Naive thymus-derived CD8-positive, alpha-beta T cell (primary cell): Measurements from ENCODE around the gene FCN3. TPM values are rescaled to one million over a fixed set of nuclear protein-coding genes. Genes with fewer than 3 reads are reported as not detected.
"Not testable (repeated sequence)": the region's sequence is repeated elsewhere in the genome, so short reads cannot be mapped to it uniquely, and the experiment has no call there.

Experiments used
- ATAC-seq, 2 donors: fragments of 150-1000 bp; cut with Tn5 transposase in 1 of 2; sonication (Bioruptor Pico), chemical (Tn5 transposase) in 1 of 2; 1 replicate in 1 of 2; 2 replicates in 1 of 2; pipeline ENCODE4 v1.10.0; 2021; ENCODE audit warnings: mild to moderate bottlenecking in 2 of 2, moderate library complexity in 2 of 2
- POLR2A ChIA-PET: fragments of 350-600 bp; sonication (Branson Sonifier 250); formaldehyde crosslinking; loops from one replicate; lab custom pipeline; 2021; ENCODE audit warnings: antibody characterized with exemption; lab: Charles Lee
- DNase-seq, 10 donors: peaks; one replicate each; pipeline versions ENCODE4 v3.0.0 to v3.0.0-alpha.2; 2020 to 2022
- H3K27ac Mint-ChIP-seq, 10 donors: one replicate each; pipeline ENCODE4 v1.8.0; 2020 to 2022; ENCODE audit warnings: mild to moderate bottlenecking in 10 of 10, mixed read lengths in 10 of 10, moderate library complexity in 4 of 10, inconsistent platforms in 1 of 10
- H3K27me3 Mint-ChIP-seq, 5 donors: one replicate each; pipeline ENCODE4 v1.8.0; 2021 to 2022; ENCODE audit warnings: mixed read lengths in 5 of 5
- H3K36me3 Mint-ChIP-seq, 3 donors: one replicate each; pipeline ENCODE4 v1.8.0; 2020 to 2022; ENCODE audit warnings: mixed read lengths in 3 of 3, mild to moderate bottlenecking in 2 of 3, inconsistent platforms in 1 of 3
- H3K4me1 Mint-ChIP-seq, 4 donors: one replicate each; pipeline ENCODE4 v1.8.0; 2021 to 2022; ENCODE audit warnings: mixed read lengths in 4 of 4
- H3K4me3 Mint-ChIP-seq, 10 donors: one replicate each; pipeline ENCODE4 v1.8.0; 2020 to 2022; ENCODE audit warnings: mild to moderate bottlenecking in 10 of 10, mixed read lengths in 10 of 10, moderate library complexity in 6 of 10, inconsistent platforms in 1 of 10
- H3K9me3 Mint-ChIP-seq, 9 donors: one replicate each; pipeline ENCODE4 v1.8.0; 2020 to 2022; ENCODE audit warnings: mixed read lengths in 9 of 9, mild to moderate bottlenecking in 3 of 9, inconsistent platforms in 1 of 9, moderate library complexity in 1 of 9
- polyA plus RNA-seq, 3 donors: library from polyadenylated mRNA; unstranded; fragments of 300-500 nt; fragmentation: Illumina TruSeq; gene quantifications; one replicate each; pipeline ENCODE4 v1.2.3, GENCODE V29; 2021
- total RNA-seq, 8 experiments: library from RNA in 2 of 8; stranded (reverse) in 2 of 8; gene quantifications; one replicate each; pipeline ENCODE4 v1.2.3 and lab custom pipeline; 2021 to 2026

FCN3 gene
- total and polyA plus RNA-seq, 5 experiments from 2014 or later, result not detected

DNA sequence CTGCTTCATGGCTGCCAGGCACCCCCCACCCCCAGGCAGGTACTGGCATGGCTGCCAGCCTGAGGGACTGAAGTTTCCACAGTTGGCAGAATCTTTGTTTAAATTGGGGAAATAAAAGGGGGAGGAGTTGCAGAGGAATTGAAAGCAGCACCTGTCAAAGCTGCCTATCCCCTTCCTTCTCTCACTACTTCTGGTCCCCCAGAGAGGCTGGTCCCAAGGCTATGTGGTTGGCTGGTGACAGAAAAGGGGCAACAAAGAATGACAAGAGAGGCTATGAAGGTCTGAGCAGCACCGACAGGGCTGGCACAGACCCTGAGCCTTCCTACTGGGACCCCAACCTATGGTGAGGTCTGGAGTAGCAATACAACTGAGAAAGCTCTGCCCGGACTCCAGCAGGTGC lies 32.2 kb upstream of the FCN3 start:
- H3K27me3 Mint-ChIP-seq, H3K9me3 Mint-ChIP-seq, POLR2A ChIA-PET, H3K4me3 Mint-ChIP-seq, DNase-seq, ATAC-seq: not testable (repeated sequence)
- peaks cover 0 to 45% (median 3%) of the 10 kb centered on the region in 3 donors for H3K36me3 Mint-ChIP-seq
- peaks cover 12 to 47% (median 21%) of the 10 kb centered on the region in 4 donors for H3K4me1 Mint-ChIP-seq
- peak overlapping the region in 4 of 10 donors; percentile 25 to 56 (median 46) for H3K27ac Mint-ChIP-seq

DNA sequence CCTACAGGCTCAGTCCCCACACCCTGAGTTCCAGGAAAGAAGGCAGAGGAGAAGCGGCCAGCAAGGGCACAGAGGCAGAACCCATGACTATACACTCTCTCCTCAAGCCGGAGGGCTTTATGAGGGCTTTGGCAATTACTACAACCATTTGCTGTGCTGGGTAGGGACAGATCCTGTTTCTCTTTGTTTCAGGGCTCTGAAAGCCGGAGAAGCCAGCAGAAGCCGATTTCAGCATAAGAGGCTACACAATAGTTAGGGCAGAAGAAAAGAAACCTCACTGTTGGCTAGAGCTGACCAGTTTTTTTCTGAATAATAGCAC lies 31.7 kb upstream of the FCN3 start:
- DNase-seq, result no peak
- peaks cover 0 to 43% (median 3%) of the 10 kb centered on the region in 3 donors for H3K36me3 Mint-ChIP-seq
- ATAC-seq, result no peak
- no peak overlapping the region for H3K4me3 Mint-ChIP-seq
- no peaks in the 10 kb centered on the region for H3K27me3 Mint-ChIP-seq
- no peaks in the 10 kb centered on the region for H3K9me3 Mint-ChIP-seq
- peaks cover 12 to 52% (median 23%) of the 10 kb centered on the region in 4 donors for H3K4me1 Mint-ChIP-seq
- POLR2A ChIA-PET, result interaction anchor here (0.8 kb wide), 1 partner anchor 11 kb away, joined by 3 read pairs; no protein-coding TSS in a partner anchor
- H3K27ac Mint-ChIP-seq, result peak overlapping the region in 3 of 10 donors; percentile 50 to 86 (median 58)

DNA sequence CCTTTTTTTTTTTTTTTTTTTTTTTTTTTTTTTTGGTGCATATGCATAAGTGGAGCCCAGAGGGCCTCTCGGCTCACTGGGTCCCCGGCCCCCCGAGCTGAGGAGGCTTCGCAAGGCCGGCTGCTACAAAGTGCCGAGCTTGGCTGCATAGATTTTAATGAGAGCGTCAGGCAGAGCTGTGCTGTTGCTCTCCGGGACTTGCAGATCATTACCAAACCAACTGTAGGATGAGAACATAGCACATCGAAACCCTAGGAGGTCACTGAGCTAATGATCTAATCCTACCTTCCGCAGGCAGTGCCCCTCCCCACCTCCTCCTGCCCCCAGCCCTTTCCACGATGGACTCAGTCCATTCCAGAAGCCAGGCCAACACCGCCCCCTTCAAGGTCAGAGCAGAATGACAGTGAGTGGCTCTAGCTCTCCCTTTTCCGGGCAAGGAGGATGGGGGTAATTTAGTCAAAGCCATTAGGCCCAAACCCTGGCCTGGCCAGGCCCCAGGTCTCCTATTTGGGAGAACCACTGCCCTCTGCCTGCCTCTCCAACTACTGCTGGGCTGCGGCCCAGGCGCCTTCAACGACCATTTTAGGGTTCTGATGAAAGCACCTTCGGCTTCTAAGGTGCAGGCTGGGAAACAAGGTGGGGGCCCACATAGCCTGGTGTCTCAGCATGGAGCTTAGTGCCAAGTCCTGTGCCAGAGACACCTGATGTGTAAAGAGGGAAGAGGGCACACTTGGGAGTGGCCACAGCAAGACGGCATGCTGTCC lies 31.2 kb upstream of the FCN3 start:
- POLR2A ChIA-PET, result interaction anchor here (0.8 to 0.9 kb wide), 2 partner anchors 12 to 25 kb away, joined by 3 read pairs; no protein-coding TSS in a partner anchor
- Mint-ChIP-seq H3K36me3 (peaks cover 0 to 37% (median 3%) of the 10 kb centered on the region in 3 donors), H3K4me1 (peaks cover 12 to 52% (median 23%) of the 10 kb centered on the region in 4 donors), H3K27ac (peak overlapping the region in 4 of 10 donors; percentile 14 to 86 (median 54))
- H3K9me3 Mint-ChIP-seq, H3K4me3 Mint-ChIP-seq, DNase-seq, ATAC-seq, H3K27me3 Mint-ChIP-seq: not testable (repeated sequence)

DNA sequence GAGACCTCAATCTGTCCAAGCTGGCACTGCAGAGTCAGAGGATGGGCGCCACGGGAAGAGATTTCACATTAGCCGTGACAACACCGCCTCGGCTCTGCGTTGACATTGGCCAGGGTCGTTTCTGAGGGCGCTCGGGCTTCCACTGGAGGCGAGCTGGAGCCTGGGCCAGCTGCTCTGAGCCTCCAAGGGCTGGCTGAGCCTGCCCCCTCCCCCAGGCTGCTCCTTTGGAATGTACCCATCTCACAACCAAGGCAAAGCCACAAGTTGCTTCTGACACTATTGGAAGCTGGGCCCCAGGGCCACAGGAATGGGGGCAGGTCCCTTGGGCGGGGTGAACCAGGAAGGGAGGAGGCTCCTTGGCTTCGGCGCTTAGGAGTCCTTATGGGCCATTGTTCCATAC lies 30.4 kb upstream of the FCN3 start:
- H3K9me3 Mint-ChIP-seq, result no peaks in the 10 kb centered on the region
- POLR2A ChIA-PET, result interaction anchor here (0.6 to 0.9 kb wide), 3 partner anchors 26 to 122 kb away, joined by 3 to 6 read pairs (median 4); no protein-coding TSS in a partner anchor
- H3K36me3 Mint-ChIP-seq, result peaks cover 0 to 30% (median 3%) of the 10 kb centered on the region in 3 donors
- DNase-seq (no peak), ATAC-seq (no peak)
- H3K27ac Mint-ChIP-seq, result peak overlapping the region in 5 of 10 donors; percentile 18 to 74 (median 47)
- H3K27me3 Mint-ChIP-seq, result no peaks in the 10 kb centered on the region
- H3K4me3 Mint-ChIP-seq, result no peak overlapping the region
- peaks cover 14 to 56% (median 26%) of the 10 kb centered on the region in 4 donors for H3K4me1 Mint-ChIP-seq

DNA sequence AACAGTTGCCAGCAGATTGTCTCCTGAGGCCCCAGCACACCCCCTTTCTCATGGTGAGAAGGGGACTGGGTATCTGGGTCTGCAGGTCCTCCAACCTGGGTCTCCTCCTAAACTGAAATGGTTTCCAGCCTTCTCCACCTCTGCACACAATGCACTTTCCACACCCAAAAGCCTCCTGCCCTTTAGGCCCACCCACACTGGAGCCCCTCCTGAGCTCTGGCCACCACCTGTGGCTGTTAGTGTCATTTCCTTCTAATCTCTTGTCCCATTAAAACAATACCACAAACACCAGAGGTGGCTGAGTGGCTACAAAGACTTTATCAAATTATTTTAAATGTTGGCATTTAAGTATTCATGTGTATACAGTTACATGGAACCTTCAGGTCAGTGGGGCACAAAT lies 29.3 kb upstream of the FCN3 start:
- H3K4me3 Mint-ChIP-seq, result peak overlapping the region in 8 of 10 donors; percentile 26 to 70 (median 50)
- peaks cover 0 to 20% (median 3%) of the 10 kb centered on the region in 3 donors for H3K36me3 Mint-ChIP-seq
- DNase-seq, result no peak

DNA sequence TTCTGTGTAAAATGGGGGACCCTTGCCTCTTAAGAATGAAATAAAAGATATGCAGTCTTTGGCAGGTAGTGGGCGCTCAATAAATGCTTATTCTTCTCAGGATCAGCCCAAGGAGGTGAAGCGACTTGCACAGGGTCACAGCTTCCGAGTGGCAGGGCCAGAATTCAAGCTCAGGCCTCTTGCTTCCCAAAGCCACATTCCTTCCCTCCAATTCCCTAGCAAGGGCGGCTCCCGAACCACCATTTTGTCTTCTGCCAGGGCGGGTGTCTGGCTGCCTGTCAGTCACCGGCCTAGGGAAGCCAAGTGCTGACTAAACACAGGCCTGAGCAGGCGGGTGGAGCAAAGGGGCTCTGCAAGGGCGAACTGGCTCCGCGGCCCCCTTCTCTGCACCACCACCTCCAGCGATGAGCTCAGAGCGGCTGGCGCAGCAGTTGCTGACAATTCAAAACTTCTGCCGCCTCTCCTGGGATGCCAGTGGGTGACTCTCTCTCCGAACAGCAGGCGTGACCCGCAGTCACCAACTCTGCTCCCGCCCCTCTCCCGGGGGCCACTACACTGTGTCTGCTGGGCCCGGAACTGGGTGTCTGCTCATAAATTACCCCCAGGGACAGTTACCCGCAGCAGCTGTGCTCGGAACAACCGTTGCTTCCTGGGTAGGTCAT lies 28.6 kb upstream of the FCN3 start:
- peak; percentile 66 to 74 for ATAC-seq
- Mint-ChIP-seq H3K4me1 (peaks cover 14 to 56% (median 29%) of the 10 kb centered on the region in 4 donors), H3K27ac (peak overlapping the region; percentile 74 to 93 (median 90)), H3K9me3 (no peaks in the 10 kb centered on the region), H3K4me3 (peak overlapping the region in 9 of 10 donors; percentile 28 to 74 (median 58)), H3K27me3 (no peaks in the 10 kb centered on the region), H3K36me3 (peaks cover 0 to 13% (median 3%) of the 10 kb centered on the region in 3 donors)
- POLR2A ChIA-PET, result interaction anchor here (0.6 to 1.7 kb wide), 8 partner anchors 38 to 260 kb away, joined by 3 to 7 read pairs (median 4); partner anchors contain the start of genes AHDC1 and WASF2
- DNase-seq, result peak in 6 of 10 donors; percentile 23 to 53 (median 37)

More for the DNA sequence above, 29.3 kb upstream of the FCN3 start:
- peak overlapping the region; percentile 74 to 93 (median 89) for H3K27ac Mint-ChIP-seq
- H3K9me3 Mint-ChIP-seq, result no peaks in the 10 kb centered on the region
- peaks cover 14 to 56% (median 27%) of the 10 kb centered on the region in 4 donors for H3K4me1 Mint-ChIP-seq
- POLR2A ChIA-PET, result interaction anchor here (0.6 to 1.7 kb wide), 6 partner anchors 39 to 259 kb away, joined by 3 to 5 read pairs (median 4); partner anchors contain the start of gene WASF2
- ATAC-seq, result no peak
- H3K27me3 Mint-ChIP-seq, result no peaks in the 10 kb centered on the region

DNA sequence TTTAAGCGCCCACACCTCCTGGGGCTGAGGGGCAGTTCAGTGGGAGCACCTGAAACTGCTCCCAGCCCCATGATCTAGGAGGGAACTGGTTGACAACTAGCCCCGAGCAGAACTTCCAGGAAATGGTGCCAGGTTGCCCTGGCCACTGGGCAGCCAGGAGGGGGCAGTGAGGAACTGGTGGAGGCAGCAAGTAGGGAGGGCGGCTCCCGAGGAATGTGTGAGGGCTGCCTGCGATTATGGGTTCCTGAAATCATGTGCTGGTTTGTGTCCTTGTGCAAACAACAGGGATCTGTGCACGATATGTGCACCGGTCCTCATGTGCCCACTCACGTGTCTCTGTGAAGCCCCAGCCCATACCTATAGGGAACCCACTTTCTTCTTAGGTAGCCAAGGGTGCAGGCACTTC lies 27.7 kb upstream of the FCN3 start:
- Mint-ChIP-seq H3K4me3 (peak overlapping the region in 2 of 10 donors; percentile 50 to 65), H3K27me3 (no peaks in the 10 kb centered on the region), H3K27ac (peak overlapping the region in 8 of 10 donors; percentile 31 to 93 (median 84)), H3K4me1 (peaks cover 14 to 54% (median 29%) of the 10 kb centered on the region in 4 donors), H3K9me3 (no peaks in the 10 kb centered on the region), H3K36me3 (peaks cover 0 to 5% (median 3%) of the 10 kb centered on the region in 3 donors)
- POLR2A ChIA-PET, result interaction anchor here (0.9 to 1.7 kb wide), 5 partner anchors 37 to 206 kb away, joined by 3 to 7 read pairs (median 5); partner anchors contain the start of genes AHDC1 and WASF2
- peak; percentile 15 to 18 for ATAC-seq
- DNase-seq, result peak in 1 of 10 donors; percentile 22

DNA sequence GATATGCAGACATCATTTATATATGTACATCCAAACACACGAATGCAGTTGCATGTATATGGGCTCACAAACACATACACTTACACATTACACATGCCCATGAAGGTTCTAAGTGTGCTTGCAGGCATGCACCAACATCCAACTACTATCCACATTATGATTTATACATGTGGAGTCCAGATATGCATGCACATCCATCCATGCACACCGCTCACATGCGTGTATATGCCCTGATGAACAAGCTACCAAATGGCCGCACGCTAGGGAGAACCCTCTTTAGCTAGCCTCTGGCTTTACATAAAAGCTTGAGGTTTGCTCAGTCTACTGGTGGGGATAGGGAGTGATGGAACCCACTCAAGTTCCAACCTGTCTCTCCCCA lies 26.3 kb upstream of the FCN3 start:
- no peaks in the 10 kb centered on the region for H3K9me3 Mint-ChIP-seq
- ATAC-seq, result no peak
- POLR2A ChIA-PET, result interaction anchor here (1.3 to 1.5 kb wide), 2 partner anchors 201 to 204 kb away, joined by 4 to 5 read pairs; no protein-coding TSS in a partner anchor
- H3K27ac Mint-ChIP-seq, result peak overlapping the region in 5 of 10 donors; percentile 4 to 88 (median 31)
- no peaks in the 10 kb centered on the region for H3K36me3 Mint-ChIP-seq
- H3K4me3 Mint-ChIP-seq, result peak overlapping the region in 1 of 10 donors; percentile 18
- H3K4me1 Mint-ChIP-seq, result peaks cover 12 to 44% (median 29%) of the 10 kb centered on the region in 4 donors
- DNase-seq, result no peak
- H3K27me3 Mint-ChIP-seq, result no peaks in the 10 kb centered on the region

DNA sequence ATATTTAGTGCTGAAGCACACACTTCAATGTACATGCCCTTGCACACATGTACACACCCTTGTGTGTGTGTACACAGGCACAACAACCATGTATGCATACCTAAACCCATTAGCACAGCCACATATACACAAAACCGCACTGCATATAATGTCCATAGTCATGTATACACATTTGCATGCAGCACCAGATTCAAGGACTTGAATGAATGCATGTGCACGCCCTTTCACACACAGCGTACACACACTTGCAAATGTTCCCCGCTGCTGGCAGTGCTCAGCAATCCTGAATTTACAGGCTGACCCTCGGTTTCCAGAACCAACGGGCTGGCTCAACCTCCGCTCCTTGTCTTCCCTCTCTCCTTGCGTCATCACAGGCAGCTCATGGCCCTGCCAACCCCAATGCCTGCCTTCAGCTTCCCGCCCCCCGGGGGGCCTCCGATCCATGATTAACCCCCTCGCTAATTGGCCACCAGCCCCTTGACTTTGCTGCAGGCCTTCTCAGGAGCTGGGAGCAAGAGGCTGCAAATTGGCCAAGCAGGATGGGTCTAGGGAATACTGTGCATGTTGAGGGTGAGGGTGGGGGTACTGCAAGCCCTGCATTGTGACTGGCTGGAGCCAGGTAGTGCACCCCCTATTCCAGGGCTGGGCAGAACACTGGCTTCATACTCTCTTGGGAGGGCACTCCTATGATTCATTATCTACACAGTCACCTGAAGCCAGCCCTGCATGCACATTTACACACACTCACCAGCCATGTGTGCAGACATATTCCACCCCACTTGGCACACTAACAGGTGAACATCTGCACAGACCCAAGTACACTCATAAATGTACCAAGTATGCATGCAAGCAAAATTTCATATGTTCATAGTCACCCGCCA lies 25.7 kb upstream of the FCN3 start:
- peaks cover 12 to 45% (median 30%) of the 10 kb centered on the region in 4 donors for H3K4me1 Mint-ChIP-seq
- H3K9me3 Mint-ChIP-seq, result no peaks in the 10 kb centered on the region
- H3K4me3 Mint-ChIP-seq, result peak overlapping the region in 1 of 10 donors; percentile 12
- no peaks in the 10 kb centered on the region for H3K27me3 Mint-ChIP-seq
- DNase-seq (no peak), ATAC-seq (no peak)
- POLR2A ChIA-PET, result interaction anchor here (1.3 to 1.5 kb wide), 2 partner anchors 202 to 205 kb away, joined by 4 to 5 read pairs; no protein-coding TSS in a partner anchor
- H3K27ac Mint-ChIP-seq, result peak overlapping the region in 9 of 10 donors; percentile 4 to 88 (median 43)
- no peaks in the 10 kb centered on the region for H3K36me3 Mint-ChIP-seq

DNA sequence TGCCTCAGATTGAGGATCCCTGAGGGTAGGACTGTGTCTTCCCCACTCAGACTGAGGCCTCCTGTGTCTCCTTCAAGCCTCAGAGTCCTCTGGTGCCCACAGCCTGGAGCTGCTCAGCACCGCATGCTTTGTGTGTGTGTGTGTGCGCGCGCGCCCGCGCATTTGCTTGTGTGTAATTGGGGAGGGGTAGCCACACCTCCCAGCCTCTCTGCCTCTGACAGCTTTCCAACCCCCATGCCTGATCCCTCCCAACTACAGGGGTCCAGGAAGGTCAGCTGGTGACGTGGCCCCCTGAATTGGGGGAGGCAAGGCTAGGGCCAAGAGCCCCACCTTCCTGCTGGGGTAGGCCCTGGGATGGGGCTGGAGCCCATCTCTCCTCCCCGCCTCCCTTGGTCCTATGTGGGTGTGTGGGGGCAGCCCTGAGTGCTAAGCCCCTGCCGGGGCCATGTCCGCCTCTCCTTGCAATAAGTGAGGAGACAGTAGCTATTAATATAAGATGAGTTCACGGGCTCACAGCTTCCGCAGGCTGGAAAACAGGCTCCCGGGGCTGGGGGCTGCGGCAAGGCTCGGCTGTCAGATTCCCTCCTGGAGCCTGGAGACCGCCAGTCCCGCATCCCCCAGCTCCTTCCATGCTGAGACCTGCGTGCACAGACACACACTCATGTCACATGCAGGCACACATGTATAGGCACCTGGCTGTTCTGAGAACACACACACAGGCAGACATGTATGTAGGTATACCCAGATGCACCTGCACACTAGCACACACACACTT lies 24.8 kb upstream of the FCN3 start:
- no peaks in the 10 kb centered on the region for H3K36me3 Mint-ChIP-seq
- POLR2A ChIA-PET, result interaction anchor here (0.6 to 6.3 kb wide), 5 partner anchors 12 to 264 kb away, joined by 3 to 65 read pairs (median 3); no protein-coding TSS in a partner anchor
- peak overlapping the region in 1 of 10 donors; percentile 4 for H3K4me3 Mint-ChIP-seq
- ATAC-seq (no peak), DNase-seq (no peak)
- peak overlapping the region in 6 of 10 donors; percentile 40 to 80 (median 56) for H3K27ac Mint-ChIP-seq
- no peaks in the 10 kb centered on the region for H3K9me3 Mint-ChIP-seq
- H3K27me3 Mint-ChIP-seq, result no peaks in the 10 kb centered on the region
- H3K4me1 Mint-ChIP-seq, result peaks cover 18 to 45% (median 37%) of the 10 kb centered on the region in 4 donors
